Heart left ventricle (tissue), 13 donors: ENCODE measurements around the gene RANBP2.

Experiments
- CTCF ChIP-seq, 12 donors: fragments of 200-600 bp; sonication (generic) in 4 of 12; IDR thresholded peaks; one replicate each; pipeline versions ENCODE4 v1.5.0 to v1.8.0; 2018 to 2022; ENCODE audit warnings: antibody characterized with exemption in 12 of 12, mild to moderate bottlenecking in 5 of 12
- POLR2A ChIP-seq, 2 donors: fragments of 450-650 bp; IDR thresholded peaks; one replicate each; pipeline ENCODE4 v1.6.1; 2017; ENCODE audit warnings: antibody characterized with exemption in 2 of 2, mild to moderate bottlenecking in 2 of 2, moderate library complexity in 2 of 2
- donor health status: ischemic (EF 13 %, LVEDD 7.1; RV severe dilation, severe dysfunction).
- donor health status: DM: no; HTN: yes; CAD: no.
- donor health status: DM: no; HTN: no; CAD: no.
- donor health status: ischemic (EF 25% LVEDD 6.9; RV normal size, moderate dysfunction).
- donor health status: ischemic (EF 25% LVEDD 5.7; RV mildly dilated, moderate dysfunction).
- donor health status: ischemic (EF 35%, LVEDD 5.7; RV mildly dilated, moderate dysfunction).
- donor health status: nonischemic (EF 11% LVEDD 7.7; RV severe dilation, severe dysfunction).
- donor health status: DM: yes; HTN: yes; CAD: no.
- donor health status: PGD.
- donor health status: ischemic (EF 29% LVEDD 5.4; RV normal size, mild dysfunction).
- donor health status: nonischemic (EF 23%, LVEDD 6.1; RV moderate dilation, normal function).

GRCh38 chr2:108825254-108825653, 106.0 kb downstream of the RANBP2 start:
- no peak for TF ChIP-seq CTCF (IDR thresholded peaks at IDR 0.05)
- no peak for TF ChIP-seq POLR2A (IDR thresholded peaks at IDR 0.05)
